AG09309 (cell line): ENCODE data around the gene RNF213.

ENCODE experiments used
- DNase-seq: peaks from one replicate; pipeline ENCODE4 v3.0.0-alpha.2; 2010; ENCODE audit warnings: low read depth
- H3K4me3 ChIP-seq: 2 replicates; pipeline ENCODE4 v1.5.1; 2011; ENCODE audit warnings: mild to moderate bottlenecking, low read depth, low read length, moderate library complexity; ENCODE audit not compliant: control insufficient read depth
- TF ChIP-seq, protein P1 (sequence below): IDR thresholded peaks from 2 replicates; pipeline ENCODE4 v1.5.1; 2011; ENCODE audit warnings: mild to moderate bottlenecking, low read depth, low read length, inconsistent platforms; ENCODE audit not compliant: insufficient read depth, control insufficient read depth; ENCODE audit errors: missing control alignments

RNF213 gene

DNA sequence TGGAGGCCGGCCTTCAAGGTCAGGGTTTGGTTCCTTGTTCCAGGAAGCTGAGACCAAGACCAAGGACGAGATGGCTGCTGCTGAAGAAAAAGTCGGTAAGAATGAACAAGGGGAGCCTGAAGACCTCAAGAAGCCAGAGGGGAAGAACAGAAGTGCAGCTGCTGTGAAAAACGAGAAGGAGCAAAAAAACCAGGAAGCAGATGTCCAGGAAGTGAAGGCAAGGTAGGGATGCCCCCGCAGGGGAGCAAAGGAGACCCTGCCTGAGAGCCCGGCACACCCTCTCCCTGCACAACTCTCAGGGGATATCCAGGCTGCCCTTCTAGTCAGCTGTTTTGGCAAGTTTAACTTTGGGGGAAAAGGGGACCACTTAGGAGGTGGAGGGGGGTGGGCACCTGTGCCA lies 29.0 kb downstream of the RNF213 start:
- H3K4me3 ChIP-seq = no peak overlapping the region
- TF ChIP-seq, protein P1, sequence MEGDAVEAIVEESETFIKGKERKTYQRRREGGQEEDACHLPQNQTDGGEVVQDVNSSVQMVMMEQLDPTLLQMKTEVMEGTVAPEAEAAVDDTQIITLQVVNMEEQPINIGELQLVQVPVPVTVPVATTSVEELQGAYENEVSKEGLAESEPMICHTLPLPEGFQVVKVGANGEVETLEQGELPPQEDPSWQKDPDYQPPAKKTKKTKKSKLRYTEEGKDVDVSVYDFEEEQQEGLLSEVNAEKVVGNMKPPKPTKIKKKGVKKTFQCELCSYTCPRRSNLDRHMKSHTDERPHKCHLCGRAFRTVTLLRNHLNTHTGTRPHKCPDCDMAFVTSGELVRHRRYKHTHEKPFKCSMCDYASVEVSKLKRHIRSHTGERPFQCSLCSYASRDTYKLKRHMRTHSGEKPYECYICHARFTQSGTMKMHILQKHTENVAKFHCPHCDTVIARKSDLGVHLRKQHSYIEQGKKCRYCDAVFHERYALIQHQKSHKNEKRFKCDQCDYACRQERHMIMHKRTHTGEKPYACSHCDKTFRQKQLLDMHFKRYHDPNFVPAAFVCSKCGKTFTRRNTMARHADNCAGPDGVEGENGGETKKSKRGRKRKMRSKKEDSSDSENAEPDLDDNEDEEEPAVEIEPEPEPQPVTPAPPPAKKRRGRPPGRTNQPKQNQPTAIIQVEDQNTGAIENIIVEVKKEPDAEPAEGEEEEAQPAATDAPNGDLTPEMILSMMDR = no peak

DNA sequence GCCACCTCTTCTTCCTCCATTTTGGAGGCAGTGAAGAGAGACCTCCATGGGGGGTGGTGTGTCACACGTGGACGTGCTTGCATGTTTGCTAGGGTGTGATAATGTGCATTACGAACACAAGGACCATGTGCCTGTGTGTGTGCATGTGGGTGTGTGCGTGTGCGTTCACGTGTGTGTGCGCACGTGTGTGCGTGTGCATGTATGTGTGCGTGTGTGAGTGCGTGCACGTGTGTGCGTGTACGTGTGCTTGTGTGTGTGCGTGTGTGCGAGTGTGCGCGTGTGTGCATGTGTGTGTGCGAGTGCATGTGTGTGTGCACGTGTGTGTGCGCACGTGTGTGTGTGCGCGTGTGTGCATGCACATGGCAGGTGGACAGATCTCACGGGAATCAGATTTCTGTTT lies 29.5 kb downstream of the RNF213 start:
- TF ChIP-seq, protein P1 = no peak
- no peak overlapping the region for H3K4me3 ChIP-seq
- DNase-seq = no peak

More for the DNA sequence above, 29.0 kb downstream of the RNF213 start:
- no peak for DNase-seq

DNA sequence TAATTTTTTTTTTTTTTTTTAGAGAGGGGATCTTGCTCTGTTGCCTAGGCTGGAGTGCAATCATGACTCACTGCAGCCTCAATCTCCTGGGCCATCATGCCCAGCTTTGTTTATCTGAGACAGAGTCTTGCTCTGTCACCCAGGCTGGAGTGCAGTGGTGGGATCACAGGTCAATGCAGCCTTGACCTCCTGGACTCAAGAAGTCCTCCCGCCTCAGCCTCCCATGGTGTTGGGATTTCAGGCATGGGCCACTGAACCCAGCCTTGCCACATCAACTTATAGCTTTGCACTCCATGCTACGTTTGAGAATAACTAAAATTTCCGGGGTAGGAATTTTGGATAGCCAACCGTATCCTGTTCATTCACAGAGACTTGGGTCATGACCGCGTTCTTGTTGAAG lies 30.6 kb downstream of the RNF213 start:
- TF ChIP-seq, protein P1 = no peak
- no peak overlapping the region for H3K4me3 ChIP-seq
- no peak for DNase-seq

DNA sequence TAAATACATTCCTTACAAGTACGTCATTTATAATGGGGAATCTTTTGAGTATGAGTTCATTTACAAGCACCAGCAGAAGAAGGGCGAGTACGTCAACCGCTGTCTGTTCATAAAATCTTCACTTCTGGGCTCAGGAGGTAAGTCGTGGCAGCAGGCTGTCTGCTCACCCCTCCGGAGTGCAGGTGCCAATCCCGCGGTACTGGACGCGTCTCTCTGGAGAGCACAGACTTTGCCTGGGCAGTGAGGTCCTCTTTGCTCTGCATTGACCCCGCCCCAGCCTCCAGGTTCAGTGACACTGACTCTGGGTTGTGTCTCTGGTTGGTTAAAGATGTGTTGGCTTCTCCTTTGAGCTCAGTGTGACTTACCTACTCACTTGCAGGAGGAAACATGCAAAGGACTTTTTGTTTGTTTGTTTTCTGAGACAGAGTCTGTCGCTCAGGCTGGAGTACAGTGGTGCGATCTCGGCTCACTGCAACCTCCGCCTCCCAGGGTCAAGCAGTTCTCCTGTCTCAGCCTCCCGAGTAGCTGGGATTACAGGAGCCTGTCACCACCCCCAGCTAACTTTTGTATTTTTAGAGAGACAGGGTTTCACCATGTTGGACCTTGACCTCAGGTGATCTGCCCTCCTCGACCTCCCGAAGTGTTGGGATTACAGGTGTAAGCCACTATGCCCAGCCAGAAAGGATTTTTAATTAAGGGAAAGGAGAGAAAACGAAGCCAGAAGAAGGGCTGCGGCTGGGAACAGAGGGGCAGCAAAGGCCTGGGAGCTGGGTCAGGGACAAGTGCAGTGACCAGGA lies 31.2 kb downstream of the RNF213 start:
- DNase-seq = no peak
- H3K4me3 ChIP-seq = no peak overlapping the region
- TF ChIP-seq, protein P1 = no peak

DNA sequence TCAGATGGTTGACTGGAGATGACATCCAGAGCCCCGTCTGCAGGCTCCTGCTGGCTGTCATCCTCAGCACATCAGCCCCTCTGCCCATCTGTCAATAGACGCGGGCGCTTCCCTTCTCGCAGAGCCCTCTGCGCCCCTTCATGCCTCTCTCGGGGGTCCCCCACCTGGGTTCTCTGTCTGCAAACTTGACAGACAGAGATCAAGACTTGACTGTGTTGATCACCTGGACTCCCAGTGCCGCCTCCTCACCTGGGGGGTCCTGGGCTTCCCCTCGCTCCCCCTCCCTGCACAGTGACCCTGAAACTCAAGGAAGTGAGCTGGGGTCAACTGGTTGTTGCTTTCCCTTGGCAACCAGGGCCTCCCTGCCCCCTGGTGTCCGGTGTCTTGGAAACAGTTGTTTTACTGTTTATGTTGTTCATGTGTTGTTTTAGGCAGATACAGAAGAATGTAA lies 31.9 kb downstream of the RNF213 start:
- DNase-seq = no peak
- no peak overlapping the region for H3K4me3 ChIP-seq
- TF ChIP-seq, protein P1 = no peak

DNA sequence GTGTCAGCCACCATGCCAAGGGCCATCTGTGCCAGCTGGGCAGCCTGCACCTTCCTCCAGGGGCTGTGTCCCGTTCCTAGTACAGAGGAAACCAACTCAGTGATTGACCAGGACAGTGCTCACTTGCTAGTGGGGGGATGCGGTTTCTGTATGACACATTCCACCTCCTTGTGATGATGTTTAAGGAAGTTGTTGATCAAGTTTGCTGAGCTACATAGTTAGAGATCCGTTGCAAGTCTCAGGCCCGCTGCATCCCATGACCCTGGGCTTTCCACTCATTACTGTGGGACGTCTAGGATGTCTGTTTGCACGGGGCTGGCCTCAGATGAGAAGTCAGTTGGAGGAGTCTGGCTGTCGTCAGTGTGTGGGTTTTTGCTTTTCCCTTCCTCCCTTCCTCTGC lies 33.6 kb downstream of the RNF213 start:
- TF ChIP-seq, protein P1 = no peak
- H3K4me3 ChIP-seq = no peak overlapping the region
- no peak for DNase-seq

DNA sequence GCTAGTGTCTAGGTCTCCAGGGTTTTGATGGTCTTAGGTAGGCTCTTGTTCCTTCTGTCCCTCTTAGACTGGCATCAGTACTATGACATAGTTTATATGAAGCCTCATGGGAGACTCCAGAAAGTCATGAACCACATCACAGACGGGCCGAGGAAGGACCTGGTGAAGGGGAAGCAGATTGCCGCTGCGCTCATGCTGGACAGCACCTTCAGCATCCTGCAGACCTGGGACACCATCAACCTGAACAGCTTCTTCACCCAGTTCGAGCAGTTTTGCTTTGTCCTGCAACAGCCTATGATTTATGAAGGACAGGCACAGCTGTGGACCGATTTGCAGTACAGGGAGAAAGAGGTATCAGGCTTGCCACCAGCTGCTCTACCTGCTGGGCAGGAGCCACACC lies 34.0 kb downstream of the RNF213 start:
- no peak overlapping the region for H3K4me3 ChIP-seq
- no peak for DNase-seq
- TF ChIP-seq, protein P1 = no peak
